Muscle of leg (tissue), 11 donors: Measurements from ENCODE around the gene NBEA. TPM values are rescaled to one million over a fixed set of nuclear protein-coding genes. Genes with fewer than 3 reads are reported as not detected.

Experiments
- DNase-seq: peaks from one replicate; pipeline ENCODE4 v3.0.0; 2013
- H3K27ac ChIP-seq: one replicate; pipeline ENCODE4 v1.5.1; 2013; ENCODE audit warnings: mild to moderate bottlenecking, low read length, control low read depth
- H3K27me3 ChIP-seq: one replicate; pipeline ENCODE4 v1.6.1; 2013; ENCODE audit warnings: low read length; ENCODE audit not compliant: control insufficient read depth, insufficient read depth
- H3K36me3 ChIP-seq: one replicate; pipeline ENCODE4 v1.6.1; 2013; ENCODE audit warnings: low read length; ENCODE audit not compliant: control insufficient read depth, insufficient read depth
- H3K4me1 ChIP-seq: one replicate; pipeline ENCODE4 v1.6.1; 2013; ENCODE audit warnings: low read length; ENCODE audit not compliant: control insufficient read depth, insufficient read depth
- H3K4me3 ChIP-seq: one replicate; pipeline ENCODE4 v1.5.1; 2013; ENCODE audit warnings: low read length, control low read depth
- H3K9me3 ChIP-seq: replicated peaks from 2 replicates; pipeline ENCODE4 v1.6.1; 2013; ENCODE audit warnings: low read depth, low read length; ENCODE audit not compliant: control insufficient read depth
- WGBS: methylation state at CpG from one replicate; pipeline ENCODE4 v1.1.5; 2013; ENCODE audit warnings: missing lambda C conversion rate; ENCODE audit not compliant: insufficient coverage; 5-methylcytosine and 5-hydroxymethylcytosine counted together
- polyA plus RNA-seq, 8 donors: library from polyadenylated mRNA; unstranded; fragments of 120-200 nt; gene quantifications; one replicate each; pipeline versions ENCODE4 v1.2.1 to v1.2.3, GENCODE V29; 2013; ENCODE audit warnings: inconsistent platforms in 1 of 8, low replicate concordance in 1 of 8; ENCODE audit not compliant: insufficient read length in 8 of 8, insufficient read depth in 1 of 8
- total RNA-seq: library from RNA; stranded (reverse); fragments of 120-200 nt; gene quantifications from one replicate; pipeline ENCODE4 v1.2.4, GENCODE V29; 2013

NBEA gene
- total and polyA plus RNA-seq, 9 donors = 10.1 to 19.8 (median 16.0) TPM

DNA sequence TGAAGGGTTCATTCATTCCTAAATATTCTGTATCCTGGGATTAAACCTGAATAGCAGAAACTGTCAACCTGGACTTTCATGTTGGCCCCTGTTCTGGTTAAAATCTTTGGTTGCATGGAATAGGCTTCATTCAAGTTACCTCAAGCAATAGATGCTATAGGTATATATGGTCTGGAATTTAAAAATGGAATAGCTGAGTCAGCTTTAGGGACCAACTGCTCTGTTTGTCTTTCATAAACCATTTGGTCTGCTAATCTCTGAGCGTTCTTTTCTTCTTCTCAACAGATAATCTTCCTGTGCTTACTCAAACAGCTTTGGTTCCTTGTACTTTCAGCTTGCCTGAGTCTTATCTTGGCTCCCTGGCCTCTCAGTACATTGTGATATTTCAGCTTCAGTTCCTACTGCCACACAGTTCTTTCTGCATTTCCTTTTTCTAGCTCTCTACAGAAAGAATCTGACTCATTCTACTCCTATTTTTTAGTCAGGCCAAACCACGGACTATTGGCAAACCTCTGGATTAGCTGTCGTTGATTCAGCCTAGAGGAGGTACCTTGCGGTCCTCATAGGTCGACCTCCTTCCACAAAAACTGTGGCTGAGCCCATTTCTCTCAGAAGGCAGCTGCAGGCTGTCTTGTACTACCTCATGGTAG, 570.3 kb downstream of the NBEA start:
- Histone ChIP-seq H3K36me3 (no peaks in the 10 kb centered on the region), H3K4me3 (no peak overlapping the region), H3K9me3 (no peaks in the 10 kb centered on the region), H3K27ac (peak overlapping the region; percentile 45), H3K4me1 (peaks cover 3% of the 10 kb centered on the region), H3K27me3 (no peaks in the 10 kb centered on the region)
- peak; percentile 67 for DNase-seq
- 41% methylated on average over 3 of the region's 5 CpGs for WGBS

GRCh38 chr13:35514061-35514477, 572.0 kb downstream of the NBEA start:
- WGBS = 40% methylated on average over 3 of the region's 7 CpGs
- H3K4me1 ChIP-seq = peaks cover 3% of the 10 kb centered on the region
- peak; percentile 89 for DNase-seq
- no peaks in the 10 kb centered on the region for H3K27me3 ChIP-seq
- H3K27ac ChIP-seq = no peak overlapping the region
- no peak overlapping the region for H3K4me3 ChIP-seq
- H3K9me3 ChIP-seq = no peaks in the 10 kb centered on the region
- H3K36me3 ChIP-seq = no peaks in the 10 kb centered on the region

- H3K4me3 ChIP-seq = no peak overlapping the region
- no peaks in the 10 kb centered on the region for H3K36me3 ChIP-seq
- no peak overlapping the region for H3K27ac ChIP-seq
- no peaks in the 10 kb centered on the region for H3K27me3 ChIP-seq
- H3K9me3 ChIP-seq = no peaks in the 10 kb centered on the region
- 40% methylated on average over 2 of the region's 6 CpGs for WGBS
- DNase-seq = no peak
- H3K4me1 ChIP-seq = peaks cover 3% of the 10 kb centered on the region
These were observed 572.9 kb downstream of the NBEA start for GRCh38 chr13:35514801-35515502.

GRCh38 chr13:35518337-35518946, 576.4 kb downstream of the NBEA start:
- Histone ChIP-seq H3K27ac (no peak overlapping the region), H3K36me3 (no peaks in the 10 kb centered on the region), H3K9me3 (no peaks in the 10 kb centered on the region), H3K4me1 (no peaks in the 10 kb centered on the region), H3K27me3 (no peaks in the 10 kb centered on the region), H3K4me3 (no peak overlapping the region)
- no peak for DNase-seq
- WGBS = no CpG with 5 or more reads among the region's 5 CpGs

DNA sequence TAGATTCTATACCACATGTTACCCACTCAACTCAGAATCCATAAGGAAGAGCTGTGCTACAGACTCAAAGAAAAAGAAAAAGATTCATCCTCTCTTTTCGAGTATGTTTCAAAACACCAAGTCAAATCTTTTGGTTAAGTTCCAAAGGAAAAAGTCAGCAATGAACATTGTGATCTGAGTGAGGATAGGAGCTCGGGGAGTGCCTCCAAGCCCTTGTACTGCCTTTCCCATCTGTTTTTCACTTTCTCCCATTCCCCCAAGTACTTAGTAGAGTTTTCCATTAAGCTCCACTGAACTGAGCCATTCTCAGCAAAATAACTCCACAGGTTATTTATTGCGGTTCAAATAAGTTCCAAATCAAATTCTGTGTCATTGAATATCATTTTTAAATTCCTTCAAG, 582.1 kb downstream of the NBEA start:
- peak; percentile 84 for DNase-seq
- Histone ChIP-seq H3K36me3 (no peaks in the 10 kb centered on the region), H3K4me3 (no peak overlapping the region), H3K27me3 (no peaks in the 10 kb centered on the region), H3K27ac (peak overlapping the region; percentile 17), H3K9me3 (no peaks in the 10 kb centered on the region), H3K4me1 (no peaks in the 10 kb centered on the region)
- no CpG with 5 or more reads among the region's 3 CpGs for WGBS

DNA sequence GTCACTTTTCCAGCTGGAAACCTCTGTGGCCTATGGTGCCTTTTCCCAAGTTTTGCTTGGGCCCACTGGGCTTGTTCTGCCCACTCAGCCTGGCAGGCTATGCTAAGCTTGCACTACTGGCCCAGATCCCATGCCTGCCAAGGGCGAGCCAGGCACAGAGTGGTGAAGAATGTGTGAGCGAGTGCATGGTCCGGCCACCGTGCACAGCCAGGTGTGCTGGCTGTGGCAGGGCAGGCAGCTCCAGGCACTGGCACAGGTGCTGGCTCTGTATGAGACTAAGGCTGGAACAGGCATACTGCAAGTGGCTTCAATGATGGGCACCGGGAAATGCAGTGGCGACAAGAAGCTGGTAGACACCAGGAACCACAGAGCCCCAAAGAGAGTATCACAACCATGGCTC, 584.5 kb downstream of the NBEA start:
- WGBS = 96% methylated on average over 5 of the region's 6 CpGs
- Histone ChIP-seq H3K4me1 (peaks cover 3% of the 10 kb centered on the region), H3K36me3 (no peaks in the 10 kb centered on the region), H3K27me3 (no peaks in the 10 kb centered on the region), H3K27ac (no peak overlapping the region), H3K4me3 (no peak overlapping the region), H3K9me3 (no peaks in the 10 kb centered on the region)
- DNase-seq = no peak

GRCh38 chr13:35527451-35527850, 585.4 kb downstream of the NBEA start:
- Histone ChIP-seq H3K36me3 (no peaks in the 10 kb centered on the region), H3K27ac (no peak overlapping the region), H3K27me3 (no peaks in the 10 kb centered on the region), H3K9me3 (no peaks in the 10 kb centered on the region), H3K4me1 (peaks cover 3% of the 10 kb centered on the region), H3K4me3 (no peak overlapping the region)
- DNase-seq = no peak
- WGBS = 84% methylated on average over 8 of the region's 10 CpGs

DNA sequence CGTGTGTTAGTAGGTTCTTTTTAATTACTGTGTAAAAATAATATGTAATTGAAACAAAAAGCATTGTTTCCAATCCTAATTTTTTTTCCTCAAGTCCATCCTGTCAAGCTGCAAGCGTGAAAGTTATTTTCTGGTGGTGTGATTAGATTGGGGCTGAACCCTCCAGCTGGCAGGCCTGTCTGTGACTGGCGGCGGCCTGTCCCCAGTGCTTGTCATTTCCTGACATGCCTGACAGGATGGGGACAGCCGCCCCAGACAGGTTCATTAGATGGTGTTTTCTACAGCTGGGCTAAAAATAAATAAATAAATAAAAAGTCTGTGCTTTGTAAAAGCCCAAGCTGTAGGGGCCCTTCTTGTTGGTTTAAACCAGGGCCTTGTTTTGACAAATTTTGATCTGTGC, 588.1 kb downstream of the NBEA start:
- Histone ChIP-seq H3K4me1 (peaks cover 3% of the 10 kb centered on the region), H3K27ac (no peak overlapping the region), H3K36me3 (no peaks in the 10 kb centered on the region), H3K27me3 (no peaks in the 10 kb centered on the region), H3K4me3 (no peak overlapping the region), H3K9me3 (no peaks in the 10 kb centered on the region)
- DNase-seq = no peak
- 70% methylated on average over 2 of the region's 5 CpGs for WGBS

DNA sequence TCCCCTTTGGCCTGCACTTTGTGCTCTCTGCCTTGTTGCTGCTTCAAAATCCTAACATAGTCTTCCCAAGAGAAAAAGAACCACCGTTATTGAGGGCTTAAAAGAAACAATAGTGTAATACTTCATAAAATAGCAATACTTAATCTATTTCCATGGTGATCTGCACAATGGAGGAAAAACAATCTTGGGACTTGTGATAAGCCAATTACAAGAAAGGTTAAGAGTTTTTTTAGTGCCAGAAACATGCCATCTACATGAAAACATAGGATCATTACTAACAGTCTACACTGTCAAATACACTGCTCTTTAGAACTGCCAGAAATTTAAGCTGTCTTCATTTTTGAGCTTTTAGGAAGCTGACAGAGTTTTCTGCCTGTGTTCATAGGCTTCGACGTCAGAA, 588.5 kb downstream of the NBEA start:
- no peak for DNase-seq
- WGBS = no CpG with 5 or more reads among the region's 3 CpGs

GRCh38 chr13:35531526-35531925, 589.5 kb downstream of the NBEA start:
- Histone ChIP-seq H3K36me3 (no peaks in the 10 kb centered on the region), H3K27ac (no peak overlapping the region), H3K4me3 (no peak overlapping the region), H3K9me3 (no peaks in the 10 kb centered on the region), H3K4me1 (peaks cover 3% of the 10 kb centered on the region), H3K27me3 (no peaks in the 10 kb centered on the region)
- DNase-seq = no peak
- WGBS = no CpG with 5 or more reads among the region's 1 CpG

More for the DNA sequence above, 588.5 kb downstream of the NBEA start:
- H3K27ac ChIP-seq = no peak overlapping the region
- H3K4me3 ChIP-seq = no peak overlapping the region
- H3K27me3 ChIP-seq = no peaks in the 10 kb centered on the region
- no peaks in the 10 kb centered on the region for H3K9me3 ChIP-seq
- peaks cover 3% of the 10 kb centered on the region for H3K4me1 ChIP-seq
- H3K36me3 ChIP-seq = no peaks in the 10 kb centered on the region
